Right lobe of liver (tissue), 4 donors: ENCODE data around the gene FAM163A.

ENCODE experiments used
- CTCF ChIP-seq, 4 donors: fragments of 200-600 bp in 3 of 4; fragments of 450-650 bp in 1 of 4; IDR thresholded peaks; one replicate each; pipeline versions ENCODE4 v1.5.1 to v1.8.0; 2016 to 2022; ENCODE audit warnings: antibody characterized with exemption in 4 of 4, mild to moderate bottlenecking in 2 of 4
- POLR2A ChIP-seq: fragments of 450-650 bp; IDR thresholded peaks from one replicate; pipeline ENCODE4 v1.6.1; 2017; ENCODE audit warnings: antibody characterized with exemption, mild to moderate bottlenecking
- donor health status: DM: no; HTN: no; CAD: no.
- donor health status: DM: no; HTN: no; CAD: no.
- donor health status: DM: no; HTN: yes; CAD: no.

DNA sequence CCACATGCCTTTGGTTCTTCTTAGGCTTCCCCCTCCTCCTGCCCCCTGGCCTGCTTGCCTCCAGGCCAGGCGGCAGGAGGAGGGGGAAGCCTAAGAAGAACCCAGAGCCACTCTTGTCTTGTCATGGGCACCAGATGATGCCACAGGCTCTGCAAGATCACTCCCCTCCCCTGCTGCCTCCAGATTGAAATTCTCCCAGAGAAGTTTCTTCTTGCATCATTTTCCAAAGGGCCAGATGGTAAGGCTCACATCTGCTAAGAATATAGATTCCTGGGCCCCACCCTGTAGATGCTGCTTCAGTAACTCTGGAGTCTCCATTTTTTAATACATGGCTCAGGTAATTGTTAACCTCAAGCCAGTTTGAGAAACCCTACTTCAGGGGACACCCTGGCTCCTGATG is 60.8 kb downstream of the FAM163A start:
- TF ChIP-seq CTCF (IDR thresholded peaks at IDR 0.05) (no peak), POLR2A (no peak)
